B cell (primary cell): Measurements from ENCODE around the gene ANAPC10. TPM values are rescaled to one million over a fixed set of nuclear protein-coding genes. Genes with fewer than 3 reads are reported as not detected.

ENCODE experiments used
- ATAC-seq: fragments of 200-7000 bp; cut with Tn5 transposase; one replicate; pipeline ENCODE4 v1.10.0; 2021; ENCODE audit warnings: low read depth, mild to moderate bottlenecking, moderate number of reproducible peaks, moderate library complexity
- CTCF ChIA-PET: fragments of 350-600 bp; sonication (Branson Sonifier 250); formaldehyde crosslinking; loops from one replicate; lab custom pipeline; 2021; ENCODE audit warnings: antibody characterized with exemption, inconsistent platforms; lab: Charles Lee
- POLR2A ChIA-PET: fragments of 350-600 bp; sonication (Branson Sonifier 250); formaldehyde crosslinking; loops from one replicate; lab custom pipeline; 2021; ENCODE audit warnings: antibody characterized with exemption; lab: Charles Lee
- DNase-seq: peaks from one replicate; pipeline ENCODE4 v3.0.0; 2013
- H2AFZ ChIP-seq: 2 replicates; pipeline ENCODE4 v1.6.1; 2012; ENCODE audit warnings: mild to moderate bottlenecking, low read depth, low read length; ENCODE audit not compliant: insufficient read depth, poor library complexity, severe bottlenecking
- H3K27ac ChIP-seq, 2 donors: 1 replicate in 1 of 2; 2 replicates in 1 of 2; pipeline ENCODE4 v1.5.1; 2012 to 2013; ENCODE audit warnings: low read length in 2 of 2, mild to moderate bottlenecking in 2 of 2, moderate library complexity in 1 of 2
- H3K27me3 ChIP-seq, 4 experiments: fragments of 200-600 bp in 1 of 4; sonication (generic) in 1 of 4; replicated peaks in 1 of 4; 1 replicate in 2 of 4; 2 replicates in 2 of 4; pipeline versions ENCODE4 v1.6.1 to v1.7.0; 2013 to 2016; ENCODE audit warnings: low read length in 3 of 4, mild to moderate bottlenecking in 2 of 4, mixed read lengths in 1 of 4, moderate library complexity in 1 of 4; ENCODE audit not compliant: insufficient read depth in 4 of 4, control insufficient read depth in 3 of 4; ENCODE audit errors: control extremely low read depth in 1 of 4
- H3K36me3 ChIP-seq, 2 experiments: replicated peaks in 1 of 2; 1 replicate in 1 of 2; 2 replicates in 1 of 2; pipeline versions ENCODE4 v1.6.1 to v1.7.1; 2013; ENCODE audit warnings: low read length in 1 of 2; ENCODE audit not compliant: insufficient read depth in 2 of 2, control insufficient read depth in 1 of 2; ENCODE audit errors: control extremely low read depth in 1 of 2, extremely low read depth in 1 of 2
- H3K4me1 ChIP-seq, 2 donors: fragments of 200-600 bp in 1 of 2; sonication (generic) in 1 of 2; 1 replicate in 1 of 2; 2 replicates in 1 of 2; pipeline versions ENCODE4 v1.5.1 to v1.6.1; 2013 to 2017; ENCODE audit warnings: low read length in 2 of 2; ENCODE audit not compliant: control insufficient read depth in 2 of 2, insufficient read depth in 2 of 2
- H3K4me2 ChIP-seq: replicated peaks from 2 replicates; pipeline ENCODE3; 2012; ENCODE audit warnings: mild to moderate bottlenecking, low read depth, low read length; ENCODE audit not compliant: poor library complexity, severe bottlenecking
- H3K4me3 ChIP-seq, 5 experiments: fragments of 200-600 bp in 1 of 5; sonication (generic) in 1 of 5; 1 replicate in 3 of 5; 2 replicates in 2 of 5; pipeline versions ENCODE4 v1.5.1 to v1.7.0; 2011 to 2016; ENCODE audit warnings: low read length in 4 of 5, mild to moderate bottlenecking in 4 of 5, low read depth in 2 of 5, control low read depth in 1 of 5, moderate library complexity in 1 of 5; ENCODE audit not compliant: insufficient read depth in 1 of 5; ENCODE audit errors: control extremely low read depth in 1 of 5, extremely low read depth in 1 of 5
- H3K79me2 ChIP-seq: fragments of 200-600 bp; sonication (generic); one replicate; pipeline ENCODE4 v1.6.0; 2016; ENCODE audit warnings: low read length; ENCODE audit not compliant: control insufficient read depth, insufficient read depth
- H3K9ac ChIP-seq: fragments of 200-600 bp; sonication (generic); 2 replicates; pipeline ENCODE4 v1.6.1; 2017; ENCODE audit warnings: mild to moderate bottlenecking, low read length, moderate library complexity
- H3K9me3 ChIP-seq, 3 donors: one replicate each; pipeline versions ENCODE4 v1.6.1 to v1.7.1; 2013; ENCODE audit warnings: low read length in 2 of 3; ENCODE audit not compliant: control insufficient read depth in 2 of 3, insufficient read depth in 1 of 3; ENCODE audit errors: control extremely low read depth in 1 of 3
- H4K20me1 ChIP-seq: 2 replicates; pipeline ENCODE4 v1.6.0; 2012; ENCODE audit warnings: mild to moderate bottlenecking, low read length; ENCODE audit not compliant: insufficient read depth, control insufficient read depth, poor library complexity, severe bottlenecking
- H3K27ac Mint-ChIP-seq: one replicate; pipeline ENCODE4 v1.8.0; 2021; ENCODE audit warnings: mixed read lengths
- H3K27me3 Mint-ChIP-seq: one replicate; pipeline ENCODE4 v1.8.0; 2021; ENCODE audit warnings: mixed read lengths
- H3K4me1 Mint-ChIP-seq: one replicate; pipeline ENCODE4 v1.8.0; 2021; ENCODE audit warnings: mixed read lengths
- H3K4me3 Mint-ChIP-seq: one replicate; pipeline ENCODE4 v1.8.0; 2021; ENCODE audit warnings: mixed read lengths
- H3K9me3 Mint-ChIP-seq: one replicate; pipeline ENCODE4 v1.8.0; 2022; ENCODE audit warnings: mixed read lengths; ENCODE audit not compliant: insufficient read depth
- EZH2 ChIP-seq: IDR thresholded peaks from 2 replicates; pipeline ENCODE4 v1.6.1; 2012; ENCODE audit warnings: borderline replicate concordance, low read depth, mild to moderate bottlenecking, moderate library complexity, low read length; ENCODE audit not compliant: insufficient read depth, poor library complexity, severe bottlenecking
- WGBS: methylation state at CpG from one replicate; pipeline ENCODE4 v1.1.5; 2013; ENCODE audit warnings: missing lambda C conversion rate; ENCODE audit not compliant: insufficient coverage; 5-methylcytosine and 5-hydroxymethylcytosine counted together
- intact Hi-C: fragments of 100-400 bp; cut with micrococcal nuclease; formaldehyde crosslinking; loops from one replicate; pipeline ENCODE4 v1.10.0; 2022
- polyA plus RNA-seq: library from polyadenylated mRNA; depleted of rRNA; stranded (reverse); fragments of >200 nt; gene quantifications from 2 replicates; pipeline ENCODE4 v1.2.3, GENCODE V29; 2012
- total RNA-seq, 2 donors: library from RNA; stranded (reverse); fragments of 120-200 nt in 1 of 2; gene quantifications; 1 replicate in 1 of 2; 2 replicates in 1 of 2; pipeline versions ENCODE4 v1.2.3 to v1.2.4, GENCODE V29; 2013 to 2022
- TF ChIP-seq, protein P1 (sequence below): fragments of 200-600 bp; IDR thresholded peaks from one replicate; pipeline ENCODE4 v1.8.0; 2022; ENCODE audit warnings: antibody characterized with exemption, mild to moderate bottlenecking

The ANAPC10 gene
- total and polyA plus RNA-seq, 2 donors (not counting 1 experiment from before 2014, with no cell fraction given) = 17.4 to 18.9 TPM

DNA sequence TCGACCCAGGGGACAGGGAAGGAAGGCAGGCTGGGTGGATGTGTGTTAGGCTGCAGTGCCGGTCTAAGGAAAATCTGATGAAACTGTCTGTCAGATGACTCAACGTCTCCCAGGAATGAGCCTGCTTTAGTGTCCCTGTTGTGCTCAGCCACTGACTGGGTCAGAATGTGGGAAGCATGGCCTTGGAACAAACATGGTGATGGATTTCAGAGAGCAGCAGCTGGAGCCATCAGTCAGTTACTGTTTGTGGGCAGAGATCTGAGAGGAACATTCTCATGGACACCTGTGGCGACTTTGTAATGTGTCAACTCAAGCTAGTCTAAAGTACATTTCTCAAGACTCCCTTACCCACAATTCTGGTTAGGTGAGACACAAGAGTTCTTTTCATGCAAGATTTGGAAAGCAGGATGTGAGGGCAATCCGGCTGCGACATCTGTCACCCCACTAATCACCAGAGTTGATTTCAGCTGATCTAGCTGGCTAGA is 63.2 kb downstream of the ANAPC10 start:
- Histone ChIP-seq H3K4me1 (peaks cover 0 to 5% of the 10 kb centered on the region in 2 donors), H3K9me3 (no peaks in the 10 kb centered on the region), H4K20me1 (no peaks in the 10 kb centered on the region), H3K27me3 (no peaks in the 10 kb centered on the region), H3K4me3 (no peak overlapping the region), H2AFZ (no peak overlapping the region), H3K27ac (no peak overlapping the region), H3K79me2 (no peaks in the 10 kb centered on the region), H3K9ac (no peak overlapping the region), H3K4me2 (no peak overlapping the region), H3K36me3 (peaks cover 0 to 12% of the 10 kb centered on the region in 2 experiments)
- ChIA-PET CTCF (no interaction called here), POLR2A (no interaction called here)
- H3K4me1 Mint-ChIP-seq = peaks cover 8% of the 10 kb centered on the region
- H3K27ac Mint-ChIP-seq = no peak overlapping the region
- DNase-seq (no peak), ATAC-seq (no peak)
- H3K4me3 Mint-ChIP-seq = no peak overlapping the region
- WGBS = 92% methylated on average over 5 of the region's 6 CpGs
- H3K9me3 Mint-ChIP-seq = no peaks in the 10 kb centered on the region
- H3K27me3 Mint-ChIP-seq = no peaks in the 10 kb centered on the region
- no peak for TF ChIP-seq EZH2
- TF ChIP-seq, protein P1, sequence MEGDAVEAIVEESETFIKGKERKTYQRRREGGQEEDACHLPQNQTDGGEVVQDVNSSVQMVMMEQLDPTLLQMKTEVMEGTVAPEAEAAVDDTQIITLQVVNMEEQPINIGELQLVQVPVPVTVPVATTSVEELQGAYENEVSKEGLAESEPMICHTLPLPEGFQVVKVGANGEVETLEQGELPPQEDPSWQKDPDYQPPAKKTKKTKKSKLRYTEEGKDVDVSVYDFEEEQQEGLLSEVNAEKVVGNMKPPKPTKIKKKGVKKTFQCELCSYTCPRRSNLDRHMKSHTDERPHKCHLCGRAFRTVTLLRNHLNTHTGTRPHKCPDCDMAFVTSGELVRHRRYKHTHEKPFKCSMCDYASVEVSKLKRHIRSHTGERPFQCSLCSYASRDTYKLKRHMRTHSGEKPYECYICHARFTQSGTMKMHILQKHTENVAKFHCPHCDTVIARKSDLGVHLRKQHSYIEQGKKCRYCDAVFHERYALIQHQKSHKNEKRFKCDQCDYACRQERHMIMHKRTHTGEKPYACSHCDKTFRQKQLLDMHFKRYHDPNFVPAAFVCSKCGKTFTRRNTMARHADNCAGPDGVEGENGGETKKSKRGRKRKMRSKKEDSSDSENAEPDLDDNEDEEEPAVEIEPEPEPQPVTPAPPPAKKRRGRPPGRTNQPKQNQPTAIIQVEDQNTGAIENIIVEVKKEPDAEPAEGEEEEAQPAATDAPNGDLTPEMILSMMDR = no peak
- intact Hi-C loops = no loop called here

DNA sequence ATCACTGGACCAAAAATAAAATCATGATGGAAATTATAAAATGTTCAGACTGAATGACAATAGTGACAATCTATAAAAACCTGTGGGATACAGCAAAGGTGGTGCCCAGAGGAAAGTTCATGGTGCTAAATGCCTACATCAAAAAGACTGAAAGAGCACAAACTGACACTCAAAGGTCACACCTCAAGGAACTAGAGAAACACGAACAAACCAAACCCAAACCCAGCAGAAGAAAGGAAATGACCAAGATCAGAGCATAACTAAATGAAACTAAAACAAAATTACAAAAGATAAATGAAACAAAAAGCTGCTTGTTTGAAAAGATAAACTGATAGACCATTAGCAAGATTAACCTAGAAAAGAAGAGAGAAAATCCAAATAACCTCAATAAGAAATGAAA is 78.7 kb downstream of the ANAPC10 start:
- Mint-ChIP-seq H3K9me3 (peaks cover 9% of the 10 kb centered on the region), H3K4me1 (peaks cover 25% of the 10 kb centered on the region), H3K4me3 (no peak overlapping the region), H3K27ac (no peak overlapping the region), H3K27me3 (no peaks in the 10 kb centered on the region)
- no peaks in the 10 kb centered on the region for H3K27me3 ChIP-seq
- H3K9me3 ChIP-seq = peaks cover 0 to 6% (median 0%) of the 10 kb centered on the region in 3 donors
- H3K27ac ChIP-seq = peak overlapping the region in 1 of 2 donors; percentile 32
- no peak for TF ChIP-seq EZH2
- TF ChIP-seq, protein P1 = no peak
- no peak overlapping the region for H3K9ac ChIP-seq
- ATAC-seq = no peak
- peaks cover 0 to 9% of the 10 kb centered on the region in 2 donors for H3K4me1 ChIP-seq
- H4K20me1 ChIP-seq = no peaks in the 10 kb centered on the region
- no CpG with 5 or more reads among the region's 1 CpG for WGBS
- POLR2A ChIA-PET = no interaction called here
- H3K36me3 ChIP-seq = no peaks in the 10 kb centered on the region
- no peak overlapping the region for H3K4me3 ChIP-seq
- no peak for DNase-seq
- no peaks in the 10 kb centered on the region for H3K79me2 ChIP-seq
- no peak overlapping the region for H3K4me2 ChIP-seq
- CTCF ChIA-PET = no interaction called here
- intact Hi-C loops = no loop called here
- no peak overlapping the region for H2AFZ ChIP-seq
